H9 (cell line): ENCODE measurements around the gene MAP3K10. TPM values are rescaled to one million over a fixed set of nuclear protein-coding genes. Genes with fewer than 3 reads are reported as not detected.

ENCODE experiments used
- DNase-seq: peaks from one replicate; pipeline ENCODE4 v3.0.0-alpha.2; 2017
- H2AFZ ChIP-seq: one replicate; pipeline ENCODE4 v1.6.1; 2013; ENCODE audit warnings: mild to moderate bottlenecking, low read length, control low read depth, moderate library complexity
- H2AK5ac ChIP-seq: 2 replicates; pipeline ENCODE4 v1.6.1; 2013; ENCODE audit warnings: low read length, control low read depth, mixed read lengths; ENCODE audit not compliant: insufficient read length
- H2BK120ac ChIP-seq: one replicate; pipeline ENCODE4 v1.6.1; 2013; ENCODE audit warnings: low read depth, mild to moderate bottlenecking, low read length, control low read depth, inconsistent platforms; ENCODE audit not compliant: poor library complexity, severe bottlenecking
- H2BK12ac ChIP-seq: 2 replicates; pipeline ENCODE4 v1.6.1; 2013; ENCODE audit warnings: low read length, control low read depth, mixed read lengths, low read depth; ENCODE audit not compliant: insufficient read length
- H2BK15ac ChIP-seq: 2 replicates; pipeline ENCODE4 v1.6.1; 2013; ENCODE audit warnings: low read depth, low read length, control low read depth
- H2BK20ac ChIP-seq: one replicate; pipeline ENCODE4 v1.6.1; 2013; ENCODE audit warnings: low read depth, mild to moderate bottlenecking, low read length, control low read depth, inconsistent platforms; ENCODE audit not compliant: poor library complexity, severe bottlenecking
- H2BK5ac ChIP-seq: 2 replicates; pipeline ENCODE4 v1.6.1; 2013; ENCODE audit warnings: low read length, control low read depth, mixed read lengths; ENCODE audit not compliant: insufficient read length
- H3K14ac ChIP-seq: 2 replicates; pipeline ENCODE4 v1.6.1; 2013; ENCODE audit warnings: low read length, control low read depth; ENCODE audit not compliant: insufficient read depth
- H3K18ac ChIP-seq: 2 replicates; pipeline ENCODE4 v1.6.1; 2013; ENCODE audit warnings: low read depth, mild to moderate bottlenecking, mixed read lengths, low read length, control low read depth; ENCODE audit not compliant: insufficient read length
- H3K23ac ChIP-seq: 2 replicates; pipeline ENCODE4 v1.6.1; 2013; ENCODE audit warnings: low read length, control low read depth, mixed read lengths, low read depth; ENCODE audit not compliant: insufficient read length
- H3K23me2 ChIP-seq: 2 replicates; pipeline ENCODE4 v1.6.1; 2013; ENCODE audit warnings: low read depth, mild to moderate bottlenecking, mixed read lengths, low read length, control low read depth; ENCODE audit not compliant: insufficient read length, poor library complexity, severe bottlenecking
- H3K27ac ChIP-seq: 2 replicates; pipeline ENCODE4 v1.5.1; 2013; ENCODE audit warnings: low read length, control low read depth, mixed read lengths, low read depth; ENCODE audit not compliant: insufficient read length
- H3K27me3 ChIP-seq: 2 replicates; pipeline ENCODE4 v1.6.1; 2013; ENCODE audit warnings: low read length, control low read depth, inconsistent platforms; ENCODE audit not compliant: insufficient read depth
- H3K4ac ChIP-seq: 2 replicates; pipeline ENCODE4 v1.6.1; 2013; ENCODE audit warnings: low read depth, mild to moderate bottlenecking, control low read depth, inconsistent platforms, low read length, moderate library complexity
- H3K4me1 ChIP-seq: 2 replicates; pipeline ENCODE4 v1.6.1; 2013; ENCODE audit warnings: low read length, control low read depth, inconsistent platforms; ENCODE audit not compliant: insufficient read depth
- H3K4me2 ChIP-seq: 2 replicates; pipeline ENCODE4 v1.6.1; 2013; ENCODE audit warnings: low read length, control low read depth, mixed read lengths; ENCODE audit not compliant: insufficient read length, insufficient read depth
- H3K56ac ChIP-seq: 2 replicates; pipeline ENCODE4 v1.6.1; 2013; ENCODE audit warnings: low read depth, mild to moderate bottlenecking, mixed read lengths, low read length, control low read depth; ENCODE audit not compliant: insufficient read length
- H3K79me1 ChIP-seq: 2 replicates; pipeline ENCODE4 v1.6.1; 2013; ENCODE audit warnings: low read depth, mild to moderate bottlenecking, moderate library complexity, low read length, control low read depth, inconsistent platforms; ENCODE audit not compliant: insufficient read depth, poor library complexity, severe bottlenecking
- H3K79me2 ChIP-seq: 2 replicates; pipeline ENCODE4 v1.6.1; 2013; ENCODE audit warnings: low read length, control low read depth, inconsistent platforms; ENCODE audit not compliant: insufficient read depth
- H3K9ac ChIP-seq: 2 replicates; pipeline ENCODE4 v1.6.1; 2013; ENCODE audit warnings: low read length, control low read depth, mixed read lengths; ENCODE audit not compliant: insufficient read length; ENCODE audit errors: extremely low read depth
- H3K9me3 ChIP-seq: one replicate; pipeline ENCODE4 v1.6.1; 2013; ENCODE audit warnings: low read depth, low read length, inconsistent platforms; ENCODE audit not compliant: control insufficient read depth
- H3T11ph ChIP-seq: one replicate; pipeline ENCODE4 v1.6.1; 2013; ENCODE audit warnings: mild to moderate bottlenecking, low read length, control low read depth, inconsistent platforms
- H4K20me1 ChIP-seq: one replicate; pipeline ENCODE4 v1.6.1; 2013; ENCODE audit not compliant: control insufficient read depth, insufficient read length, insufficient read depth
- H4K5ac ChIP-seq: 2 replicates; pipeline ENCODE4 v1.6.1; 2013; ENCODE audit warnings: low read depth, mild to moderate bottlenecking, mixed read lengths, low read length, control low read depth; ENCODE audit not compliant: insufficient read length
- H4K8ac ChIP-seq: replicated peaks from 2 replicates; pipeline ENCODE4 v1.6.1; 2013; ENCODE audit warnings: low read length, control low read depth, mixed read lengths, low read depth; ENCODE audit not compliant: insufficient read length
- H4K91ac ChIP-seq: 2 replicates; pipeline ENCODE4 v1.6.1; 2013; ENCODE audit warnings: low read depth, mild to moderate bottlenecking, moderate library complexity, mixed read lengths, low read length, control low read depth; ENCODE audit not compliant: insufficient read length
- H3K27ac Mint-ChIP-seq, 3 experiments: 2 replicates in 2 of 3; 3 replicates in 1 of 3; pipeline ENCODE4 v1.8.0; 2020 to 2021; ENCODE audit warnings: mixed read lengths in 3 of 3, mild to moderate bottlenecking in 1 of 3, moderate library complexity in 1 of 3
- H3K27me3 Mint-ChIP-seq: 2 replicates; pipeline ENCODE4 v1.8.0; 2021; ENCODE audit warnings: low read depth, mild to moderate bottlenecking, moderate library complexity, mixed read lengths
- H3K36me3 Mint-ChIP-seq, 3 experiments: 2 replicates in 2 of 3; 3 replicates in 1 of 3; pipeline ENCODE4 v1.8.0; 2020 to 2021; ENCODE audit warnings: low read depth in 3 of 3, mixed read lengths in 3 of 3; ENCODE audit not compliant: insufficient read depth in 1 of 3
- H3K4me1 Mint-ChIP-seq, 2 experiments: 2 replicates each; pipeline ENCODE4 v1.8.0; 2020; ENCODE audit warnings: mixed read lengths in 2 of 2
- H3K4me3 Mint-ChIP-seq, 2 experiments: 2 replicates in 1 of 2; 3 replicates in 1 of 2; pipeline ENCODE4 v1.8.0; 2020 to 2021; ENCODE audit warnings: mild to moderate bottlenecking in 2 of 2, mixed read lengths in 2 of 2, moderate library complexity in 1 of 2
- H3K9me3 Mint-ChIP-seq, 2 experiments: 2 replicates in 1 of 2; 3 replicates in 1 of 2; pipeline ENCODE4 v1.8.0; 2020; ENCODE audit warnings: mild to moderate bottlenecking in 2 of 2, mixed read lengths in 2 of 2, moderate library complexity in 1 of 2
- CTCF ChIP-seq: fragments of 200-600 bp; sonication (generic); conservative IDR thresholded peaks from 3 replicates; pipeline ENCODE4 v1.8.0; 2021; ENCODE audit warnings: antibody characterized with exemption, mild to moderate bottlenecking
- WGBS: extraction: QIAGEN DNeasy Blood & Tissue Kit; methylation state at CpG from one replicate; pipeline ENCODE4 v1.1.7; 2013; ENCODE audit warnings: missing lambda C conversion rate, low lambda C conversion rate, mixed read lengths; ENCODE audit not compliant: insufficient read length; ENCODE audit errors: extremely low coverage; 5-methylcytosine and 5-hydroxymethylcytosine counted together
- total RNA-seq: library from RNA; stranded (reverse); gene quantifications from 2 replicates; pipeline ENCODE4 v1.2.1, GENCODE V29; 2021

The MAP3K10 gene
- total RNA-seq, 1 experiment from 2014 or later: 19.0 TPM

GRCh38 chr19:40224342-40225150, 33.3 kb downstream of the MAP3K10 start:
- Histone ChIP-seq H3K79me2 (no peaks in the 10 kb centered on the region), H3T11ph (no peak overlapping the region), H3K27me3 (no peaks in the 10 kb centered on the region), H3K27ac (no peak overlapping the region), H3K4me2 (no peak overlapping the region), H2BK12ac (no peak overlapping the region), H3K9ac (no peak overlapping the region), H2BK5ac (no peak overlapping the region), H4K5ac (no peak overlapping the region), H4K8ac (no peak overlapping the region), H3K14ac (no peak overlapping the region), H3K79me1 (no peaks in the 10 kb centered on the region), H4K20me1 (no peaks in the 10 kb centered on the region), H3K18ac (no peak overlapping the region), H3K9me3 (no peaks in the 10 kb centered on the region), H3K23me2 (peaks cover 3% of the 10 kb centered on the region), H2AFZ (no peak overlapping the region), H2BK15ac (no peak overlapping the region), H4K91ac (no peak overlapping the region), H3K4ac (no peak overlapping the region), H3K4me1 (no peaks in the 10 kb centered on the region), H3K56ac (no peak overlapping the region), H2BK20ac (no peak overlapping the region), H2BK120ac (no peak overlapping the region), H2AK5ac (no peak overlapping the region), H3K23ac (no peak overlapping the region)
- Mint-ChIP-seq H3K9me3 (peaks cover 3 to 7% of the 10 kb centered on the region in 2 experiments), H3K36me3 (peaks cover 2 to 5% (median 3%) of the 10 kb centered on the region in 3 experiments; a peak in 5 of 7 replicates), H3K4me3 (no peak overlapping the region), H3K27me3 (peaks cover 29% of the 10 kb centered on the region), H3K4me1 (peaks cover 3 to 6% of the 10 kb centered on the region in 2 experiments; a peak in 3 of 4 replicates), H3K27ac (no peak overlapping the region)
- no peak for TF ChIP-seq CTCF
- DNase-seq: no peak
- no CpG with 5 or more reads among the region's 32 CpGs for WGBS
